ENCODE data around the gene CPSF7.
"Not testable (repeated sequence)": the region's sequence is repeated elsewhere in the genome, so short reads cannot be mapped to it uniquely, and the experiment has no call there.

CPSF7 gene

GRCh38 chr11:61429691-61430582 is at the start of gene CPSF7, which contains the start of gene SDHAF2:
CPSF7 (minus strand) TSS chr11:61429975; CDS start chr11:61429235, 740 bp downstream.
SDHAF2 (plus strand) TSS chr11:61430124; CDS start chr11:61430147, 23 bp downstream.
- TF ChIP-seq ZNF274 (IDR thresholded peaks at IDR 0.05; ENCODE audit: low read depth, low read length), result no peak
- peak within 1 kb of the TSS; percentile 95 for H3K4me3 ChIP-seq (ENCODE audit: low read length)

GRCh38 chr11:61477727-61478148 is 48.0 kb upstream of the CPSF7 start:
- no peak for TF ChIP-seq ZNF274 (IDR thresholded peaks at IDR 0.05; ENCODE audit: low read depth, low read length)
- H3K4me3 ChIP-seq (ENCODE audit: low read length), result no peak overlapping the region

GRCh38 chr11:61477126-61477525 is 47.4 kb upstream of the CPSF7 start:
- no peak overlapping the region for H3K4me3 ChIP-seq (ENCODE audit: low read length)
- TF ChIP-seq ZNF274 (IDR thresholded peaks at IDR 0.05; ENCODE audit: low read depth, low read length), result no peak

GRCh38 chr11:61476371-61476770 is 46.6 kb upstream of the CPSF7 start:
- TF ChIP-seq ZNF274 (IDR thresholded peaks at IDR 0.05; ENCODE audit: low read depth, low read length), result no peak
- no peak overlapping the region for H3K4me3 ChIP-seq (ENCODE audit: low read length)

- no peak for TF ChIP-seq ZNF274 (IDR thresholded peaks at IDR 0.05; ENCODE audit: low read depth, low read length)
- no peak overlapping the region for H3K4me3 ChIP-seq (ENCODE audit: low read length)
Observed at GRCh38 chr11:61475433-61475832, 45.7 kb upstream of the CPSF7 start.

- no peak overlapping the region for H3K4me3 ChIP-seq (ENCODE audit: low read length)
Observed at GRCh38 chr11:61474013-61474643, 44.4 kb upstream of the CPSF7 start.

GRCh38 chr11:61473370-61474012 is 43.7 kb upstream of the CPSF7 start:
- TF ChIP-seq ZNF274 (IDR thresholded peaks at IDR 0.05; ENCODE audit: low read depth, low read length), result no peak
- no peak overlapping the region for H3K4me3 ChIP-seq (ENCODE audit: low read length)

More at GRCh38 chr11:61474013-61474643, 44.4 kb upstream of the CPSF7 start:
- TF ChIP-seq ZNF274 (IDR thresholded peaks at IDR 0.05; ENCODE audit: low read depth, low read length), result no peak

GRCh38 chr11:61472868-61473267 is 43.1 kb upstream of the CPSF7 start:
- no peak overlapping the region for H3K4me3 ChIP-seq (ENCODE audit: low read length)
- TF ChIP-seq ZNF274 (IDR thresholded peaks at IDR 0.05; ENCODE audit: low read depth, low read length), result no peak

GRCh38 chr11:61472282-61472681 is 42.5 kb upstream of the CPSF7 start:
- H3K4me3 ChIP-seq (ENCODE audit: low read length), result no peak overlapping the region
- no peak for TF ChIP-seq ZNF274 (IDR thresholded peaks at IDR 0.05; ENCODE audit: low read depth, low read length)

- H3K4me3 ChIP-seq (ENCODE audit: low read length), result no peak overlapping the region
- no peak for TF ChIP-seq ZNF274 (IDR thresholded peaks at IDR 0.05; ENCODE audit: low read depth, low read length)
Observed at GRCh38 chr11:61468002-61468401, 38.2 kb upstream of the CPSF7 start.

GRCh38 chr11:61467602-61468001 is 37.8 kb upstream of the CPSF7 start:
- H3K4me3 ChIP-seq (ENCODE audit: low read length), result not testable (repeated sequence)

GRCh38 chr11:61460986-61461385 is 31.2 kb upstream of the CPSF7 start:
- no peak overlapping the region for H3K4me3 ChIP-seq (ENCODE audit: low read length)
- no peak for TF ChIP-seq ZNF274 (IDR thresholded peaks at IDR 0.05; ENCODE audit: low read depth, low read length)

- no peak for TF ChIP-seq ZNF274 (IDR thresholded peaks at IDR 0.05; ENCODE audit: low read depth, low read length)
- no peak overlapping the region for H3K4me3 ChIP-seq (ENCODE audit: low read length)
Observed at GRCh38 chr11:61460474-61460881, 30.7 kb upstream of the CPSF7 start.

- no peak for TF ChIP-seq ZNF274 (IDR thresholded peaks at IDR 0.05; ENCODE audit: low read depth, low read length)
- H3K4me3 ChIP-seq (ENCODE audit: low read length), result no peak overlapping the region
Observed at GRCh38 chr11:61454520-61454919, 24.7 kb upstream of the CPSF7 start.

All from GM08714 (cell line).